Heart left ventricle (tissue), 16 donors: ENCODE results near the gene BRDT. TPM values are rescaled to one million over a fixed set of nuclear protein-coding genes. Genes with fewer than 3 reads are reported as not detected.
A peak's percentile ranks its signal among the peaks of the same experiment; 100 is the strongest.

Experiments
- ATAC-seq, 4 donors: fragments of 200-7000 bp; cut with Tn5 transposase; one replicate each; pipeline ENCODE4 v1.9.1; 2020 to 2022; ENCODE audit warnings: moderate library complexity in 4 of 4, mild to moderate bottlenecking in 3 of 4, moderate number of reproducible peaks in 1 of 4
- DNase-seq, 5 donors: peaks; one replicate each; pipeline ENCODE4 v3.0.0-alpha.2; 2020
- H3K27ac ChIP-seq, 12 donors: fragments of 200-600 bp; sonication (generic) in 4 of 12; one replicate each; pipeline versions ENCODE4 v1.5.0 to v1.8.0; 2016 to 2022; ENCODE audit warnings: mild to moderate bottlenecking in 2 of 12
- H3K27me3 ChIP-seq, 9 donors: fragments of 200-600 bp; sonication (generic) in 2 of 9; one replicate each; pipeline versions ENCODE4 v1.5.1 to v1.8.0; 2016 to 2022; ENCODE audit warnings: mild to moderate bottlenecking in 3 of 9
- H3K36me3 ChIP-seq, 9 donors: fragments of 200-600 bp; sonication (generic) in 2 of 9; one replicate each; pipeline versions ENCODE4 v1.5.0 to v1.8.0; 2018 to 2022; ENCODE audit warnings: mild to moderate bottlenecking in 2 of 9
- H3K4me1 ChIP-seq, 12 donors: fragments of 200-600 bp; sonication (generic) in 4 of 12; one replicate each; pipeline versions ENCODE4 v1.5.0 to v1.8.0; 2016 to 2022; ENCODE audit warnings: mild to moderate bottlenecking in 3 of 12
- H3K4me3 ChIP-seq, 12 donors: fragments of 200-600 bp; sonication (generic) in 4 of 12; one replicate each; pipeline versions ENCODE4 v1.5.0 to v1.8.0; 2017 to 2022; ENCODE audit warnings: mild to moderate bottlenecking in 9 of 12, moderate library complexity in 4 of 12
- H3K9me3 ChIP-seq, 12 donors: fragments of 200-600 bp; sonication (generic) in 4 of 12; one replicate each; pipeline versions ENCODE4 v1.5.0 to v1.8.0; 2016 to 2022; ENCODE audit warnings: mild to moderate bottlenecking in 1 of 12
- POLR2A ChIP-seq, 2 donors: fragments of 450-650 bp; IDR thresholded peaks; one replicate each; pipeline ENCODE4 v1.6.1; 2017; ENCODE audit warnings: antibody characterized with exemption in 2 of 2, mild to moderate bottlenecking in 2 of 2, moderate library complexity in 2 of 2
- WGBS, 4 donors: extraction: QIAGEN DNeasy Blood & Tissue Kit in 2 of 4; methylation state at CpG; one replicate each; pipeline versions ENCODE4 v1.1.5 to v1.1.7; 2013 to 2018; 5-methylcytosine and 5-hydroxymethylcytosine counted together
- intact Hi-C, 10 donors: fragments of 100-400 bp; cut with DNase I; formaldehyde crosslinking; loops; one replicate each; pipeline versions ENCODE4 v1.11.1 to v1.14.2; 2022
- polyA plus RNA-seq, 2 donors: library from polyadenylated mRNA; stranded (reverse); fragments of 200-250 nt; gene quantifications; one replicate each; pipeline ENCODE4 v1.2.3, GENCODE V29; 2013
- total RNA-seq, 9 donors: library from RNA; depleted of rRNA in 2 of 9; stranded (reverse); fragments of >200 nt in 2 of 9; fragmentation: NEBNext Ultra II Directional in 3 of 9; extraction: Animal tissue kit (Norgen Biotek cat#: 25700) in 3 of 9; gene quantifications; one replicate each; pipeline versions ENCODE4 v1.1.0 to v1.2.4, GENCODE V29; 2016 to 2023
- TF ChIP-seq, protein P1 (sequence below), 12 donors: fragments of 200-600 bp; sonication (generic) in 4 of 12; IDR thresholded peaks; one replicate each; pipeline versions ENCODE4 v1.5.0 to v1.8.0; 2018 to 2022; ENCODE audit warnings: antibody characterized with exemption in 12 of 12, mild to moderate bottlenecking in 5 of 12
- donor health status: ischemic (EF 13 %, LVEDD 7.1; RV severe dilation, severe dysfunction).
- donor health status: healthy with polysubstance abuse.
- donor health status: DM: no; HTN: yes; CAD: no.
- donor health status: DM: no; HTN: no; CAD: no.
- donor health status: ischemic (EF 25% LVEDD 6.9; RV normal size, moderate dysfunction).
- donor health status: ischemic (EF 25% LVEDD 5.7; RV mildly dilated, moderate dysfunction).
- donor health status: healthy.
- donor health status: DM: yes; HTN: yes; CAD: no.
- donor health status: ischemic (EF 35%, LVEDD 5.7; RV mildly dilated, moderate dysfunction).
- donor health status: nonischemic (EF 11% LVEDD 7.7; RV severe dilation, severe dysfunction).
- donor health status: DM: yes; HTN: yes; CAD: no.
- donor health status: PGD.
- donor health status: ischemic (EF 29% LVEDD 5.4; RV normal size, mild dysfunction).
- donor health status: nonischemic (EF 23%, LVEDD 6.1; RV moderate dilation, normal function).

BRDT gene
- total and polyA plus RNA-seq, 11 donors = not detected

DNA sequence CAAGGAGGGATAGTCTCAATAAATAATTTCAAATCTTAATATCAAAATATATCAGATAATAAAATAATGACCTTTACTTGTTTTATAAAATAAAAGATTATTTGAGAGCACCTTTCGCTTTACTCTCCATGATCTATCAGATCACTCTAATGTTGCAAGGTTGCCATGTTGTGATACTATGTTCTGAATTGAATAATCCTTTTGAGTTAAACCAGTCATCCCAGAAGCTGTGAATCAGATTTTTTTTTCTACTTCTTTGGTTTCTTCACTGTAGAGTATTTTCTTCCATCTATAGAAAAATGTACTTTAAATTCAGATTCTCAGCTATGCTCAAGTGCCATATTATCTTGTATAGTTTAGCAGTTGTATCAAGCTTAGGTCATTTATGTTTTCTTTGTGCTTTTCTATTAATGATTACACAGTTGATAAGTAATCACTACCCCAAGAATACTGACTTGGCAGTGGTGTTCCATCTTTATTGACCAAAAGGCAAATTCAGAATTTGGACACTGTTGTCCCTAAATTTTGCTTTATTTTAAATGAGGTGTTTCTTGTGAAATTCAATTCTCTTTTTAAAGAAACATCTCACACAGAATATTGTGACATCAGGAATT is 32.9 kb downstream of the BRDT start:
- TF ChIP-seq, protein P1, sequence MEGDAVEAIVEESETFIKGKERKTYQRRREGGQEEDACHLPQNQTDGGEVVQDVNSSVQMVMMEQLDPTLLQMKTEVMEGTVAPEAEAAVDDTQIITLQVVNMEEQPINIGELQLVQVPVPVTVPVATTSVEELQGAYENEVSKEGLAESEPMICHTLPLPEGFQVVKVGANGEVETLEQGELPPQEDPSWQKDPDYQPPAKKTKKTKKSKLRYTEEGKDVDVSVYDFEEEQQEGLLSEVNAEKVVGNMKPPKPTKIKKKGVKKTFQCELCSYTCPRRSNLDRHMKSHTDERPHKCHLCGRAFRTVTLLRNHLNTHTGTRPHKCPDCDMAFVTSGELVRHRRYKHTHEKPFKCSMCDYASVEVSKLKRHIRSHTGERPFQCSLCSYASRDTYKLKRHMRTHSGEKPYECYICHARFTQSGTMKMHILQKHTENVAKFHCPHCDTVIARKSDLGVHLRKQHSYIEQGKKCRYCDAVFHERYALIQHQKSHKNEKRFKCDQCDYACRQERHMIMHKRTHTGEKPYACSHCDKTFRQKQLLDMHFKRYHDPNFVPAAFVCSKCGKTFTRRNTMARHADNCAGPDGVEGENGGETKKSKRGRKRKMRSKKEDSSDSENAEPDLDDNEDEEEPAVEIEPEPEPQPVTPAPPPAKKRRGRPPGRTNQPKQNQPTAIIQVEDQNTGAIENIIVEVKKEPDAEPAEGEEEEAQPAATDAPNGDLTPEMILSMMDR (IDR thresholded peaks at IDR 0.05) = no peak
- TF ChIP-seq POLR2A (IDR thresholded peaks at IDR 0.05) = no peak
- H3K27ac ChIP-seq = no peak overlapping the region
- DNase-seq (no peak), ATAC-seq (no peak)
- peaks cover 0 to 6% (median 0%) of the 10 kb centered on the region in 9 donors for H3K27me3 ChIP-seq
- intact Hi-C loops = no loop called here
- 35 to 54% (median 45%) methylated on average over 1 of the region's 1 CpG for WGBS, 4 donors
- no peaks in the 10 kb centered on the region for H3K36me3 ChIP-seq
- no peaks in the 10 kb centered on the region for H3K9me3 ChIP-seq
- no peaks in the 10 kb centered on the region for H3K4me1 ChIP-seq
- H3K4me3 ChIP-seq = no peak overlapping the region

DNA sequence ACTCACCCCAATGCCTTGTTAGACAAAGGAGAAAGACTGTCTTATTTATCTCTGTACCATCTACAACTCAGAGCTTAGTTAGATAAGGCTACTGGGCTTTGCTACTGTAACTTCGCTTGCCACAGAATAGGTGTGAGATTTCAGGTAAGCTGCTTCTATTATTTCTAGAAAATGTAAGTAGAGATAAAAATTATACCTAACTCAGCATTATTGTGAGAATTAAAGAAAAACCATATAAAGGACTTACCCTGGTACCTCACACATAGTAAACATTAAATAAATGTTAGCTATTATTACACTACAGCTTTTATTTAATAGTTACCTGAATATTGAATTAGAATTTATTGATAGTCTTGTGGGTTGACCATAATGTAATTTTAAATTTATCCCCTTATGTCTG is 44.1 kb downstream of the BRDT start:
- Histone ChIP-seq H3K4me1 (no peaks in the 10 kb centered on the region), H3K36me3 (no peaks in the 10 kb centered on the region), H3K27ac (no peak overlapping the region), H3K4me3 (no peak overlapping the region), H3K27me3 (no peaks in the 10 kb centered on the region), H3K9me3 (no peaks in the 10 kb centered on the region)
- no peak for ATAC-seq
- WGBS, 4 donors = 90 to 95% (median 93%) methylated on average over 1 of the region's 1 CpG
- intact Hi-C loops = loop anchor here in 2 of 10 donors (10.0 kb wide), 1 partner anchor 302 kb away; the partner anchor contains the start of genes GLMN (in 2 of the 2) and RPAP2 (in 2 of the 2)
- TF ChIP-seq, protein P1 (IDR thresholded peaks at IDR 0.05) = no peak
- no peak for TF ChIP-seq POLR2A (IDR thresholded peaks at IDR 0.05)
- DNase-seq = no peak

DNA sequence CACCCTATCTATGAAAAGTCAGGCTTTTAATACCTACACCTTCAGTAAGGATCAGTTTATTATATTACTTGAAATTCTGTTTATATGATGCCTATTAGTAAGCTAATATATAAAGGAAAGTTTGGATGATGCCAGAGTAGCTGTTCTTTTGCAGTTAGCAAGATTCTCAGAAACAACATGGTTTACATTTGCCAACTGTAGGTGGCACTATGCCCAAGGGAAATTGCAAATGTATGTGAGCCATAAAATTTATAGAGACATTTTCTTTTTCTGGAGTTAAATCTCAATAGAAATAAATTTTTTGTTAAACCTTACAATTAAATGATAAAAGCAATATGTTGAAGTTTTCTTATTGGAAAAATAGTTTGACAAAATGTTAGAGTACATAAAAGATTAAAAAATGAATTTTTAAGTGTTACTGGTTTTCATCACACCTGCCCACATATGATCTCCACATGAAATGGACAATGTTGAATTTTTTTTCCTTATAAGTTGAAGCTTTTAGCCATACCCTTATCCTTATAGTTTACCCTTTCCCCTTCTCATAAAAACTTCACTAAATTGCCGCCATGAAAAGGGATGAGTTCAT is 48.5 kb downstream of the BRDT start:
- WGBS, 4 donors = 83 to 100% (median 91%) methylated on average over 1 of the region's 1 CpG
- intact Hi-C loops = loop anchor here in 6 of 10 donors (2.0 to 10.0 kb wide), 3 partner anchors 293 to 297 kb away; partner anchors contain the start of genes GLMN (in 2 of the 6) and RPAP2 (in 2 of the 6)
- TF ChIP-seq, protein P1 (IDR thresholded peaks at IDR 0.05) = peak in 11 of 12 donors; percentile 10 to 60 (median 42)
- TF ChIP-seq POLR2A (IDR thresholded peaks at IDR 0.05) = no peak
- H3K4me1 ChIP-seq = no peaks in the 10 kb centered on the region
- no peak overlapping the region for H3K27ac ChIP-seq
- no peaks in the 10 kb centered on the region for H3K36me3 ChIP-seq
- no peaks in the 10 kb centered on the region for H3K27me3 ChIP-seq
- H3K9me3 ChIP-seq = no peaks in the 10 kb centered on the region
- no peak overlapping the region for H3K4me3 ChIP-seq
- peak in 1 of 5 donors; percentile 7 for DNase-seq
- ATAC-seq = no peak

DNA sequence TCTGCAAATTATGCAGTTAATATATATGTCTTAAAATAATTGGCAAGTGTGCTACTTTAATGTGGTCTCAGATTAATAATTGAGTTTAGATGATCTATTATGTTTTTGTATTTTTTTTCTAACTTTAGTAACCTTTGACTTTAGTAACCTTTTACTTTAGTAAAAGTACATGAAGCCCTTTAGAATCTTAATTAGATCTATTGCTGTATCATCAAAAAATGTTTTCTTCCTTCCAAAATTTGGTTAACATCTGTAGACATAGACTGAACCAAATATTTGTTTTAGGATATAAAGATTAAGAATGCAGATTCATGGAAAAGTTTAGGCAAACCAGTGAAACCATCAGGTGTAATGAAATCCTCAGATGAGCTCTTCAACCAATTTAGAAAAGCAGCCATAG is 54.9 kb downstream of the BRDT start:
- no peak for ATAC-seq

More for the DNA sequence above, 54.9 kb downstream of the BRDT start:
- no peak overlapping the region for H3K27ac ChIP-seq
- DNase-seq = no peak
- H3K9me3 ChIP-seq = no peaks in the 10 kb centered on the region
- H3K4me1 ChIP-seq = no peaks in the 10 kb centered on the region
- intact Hi-C loops = loop anchor here in 1 of 10 donors (5.0 kb wide), 1 partner anchor 288 kb away; no protein-coding TSS in a partner anchor
- TF ChIP-seq, protein P1 (IDR thresholded peaks at IDR 0.05) = no peak
- no peak for TF ChIP-seq POLR2A (IDR thresholded peaks at IDR 0.05)
- no peaks in the 10 kb centered on the region for H3K36me3 ChIP-seq
- H3K4me3 ChIP-seq = no peak overlapping the region
- no peaks in the 10 kb centered on the region for H3K27me3 ChIP-seq
